ENCODE results near the gene GRHPR.
"Not testable (repeated sequence)": the region's sequence is repeated elsewhere in the genome, so short reads cannot be mapped to it uniquely, and the experiment has no call there.

Gene GRHPR

DNA sequence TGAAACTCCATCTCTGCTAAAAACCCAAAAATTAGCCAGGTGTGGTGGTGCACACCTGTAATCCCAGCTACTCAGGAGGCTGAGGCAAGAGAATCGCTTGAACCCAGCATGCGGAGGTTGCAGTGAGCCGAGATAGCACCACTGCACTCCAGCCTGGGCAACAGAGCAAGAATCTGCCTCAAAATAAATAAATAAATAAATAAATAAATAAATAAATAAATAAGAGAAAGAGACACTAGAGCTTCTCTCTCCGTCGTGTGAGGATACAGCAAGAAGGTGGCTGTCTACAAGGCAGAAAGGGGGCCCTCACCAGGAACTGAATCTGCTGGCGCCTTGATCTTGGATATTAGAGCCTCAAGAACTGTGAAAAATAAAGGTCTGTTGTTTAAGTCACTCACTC is 51.5 kb downstream of the GRHPR start:
- not testable (repeated sequence) for H3K36me3 ChIP-seq (ENCODE audit: control insufficient read depth, insufficient read depth, low read length); H3K4me3 ChIP-seq (ENCODE audit: insufficient read depth, low read depth, low read length, poor library complexity, severe bottlenecking); H3K27ac ChIP-seq (ENCODE audit: insufficient read depth, low read length, poor library complexity, severe bottlenecking); H3K27me3 ChIP-seq (replicated peaks; ENCODE audit: control insufficient read depth, insufficient read depth, low read length, poor library complexity, severe bottlenecking); H3K4me1 ChIP-seq (ENCODE audit: control insufficient read depth, insufficient read depth, low read length, poor library complexity, severe bottlenecking); H3K9me3 ChIP-seq (ENCODE audit: control insufficient read depth, low read length); DNase-seq

GRCh38 chr9:37474438-37474837 is 51.9 kb downstream of the GRHPR start:
- Histone ChIP-seq H3K9me3 (ENCODE audit: control insufficient read depth, low read length) (no peaks in the 10 kb centered on the region), H3K4me1 (ENCODE audit: control insufficient read depth, insufficient read depth, low read length, poor library complexity, severe bottlenecking) (no peaks in the 10 kb centered on the region), H3K4me3 (ENCODE audit: insufficient read depth, low read depth, low read length, poor library complexity, severe bottlenecking) (no peak overlapping the region), H3K27ac (ENCODE audit: insufficient read depth, low read length, poor library complexity, severe bottlenecking) (no peak overlapping the region), H3K36me3 (ENCODE audit: control insufficient read depth, insufficient read depth, low read length) (no peaks in the 10 kb centered on the region), H3K27me3 (replicated peaks; ENCODE audit: control insufficient read depth, insufficient read depth, low read length, poor library complexity, severe bottlenecking) (no peaks in the 10 kb centered on the region)
- no peak for DNase-seq

GRCh38 chr9:37476930-37477329 is 54.4 kb downstream of the GRHPR start:
- Histone ChIP-seq H3K27ac (ENCODE audit: insufficient read depth, low read length, poor library complexity, severe bottlenecking) (no peak overlapping the region), H3K9me3 (ENCODE audit: control insufficient read depth, low read length) (no peaks in the 10 kb centered on the region), H3K4me3 (ENCODE audit: insufficient read depth, low read depth, low read length, poor library complexity, severe bottlenecking) (no peak overlapping the region), H3K27me3 (replicated peaks; ENCODE audit: control insufficient read depth, insufficient read depth, low read length, poor library complexity, severe bottlenecking) (peaks cover 9% of the 10 kb centered on the region), H3K4me1 (ENCODE audit: control insufficient read depth, insufficient read depth, low read length, poor library complexity, severe bottlenecking) (no peaks in the 10 kb centered on the region), H3K36me3 (ENCODE audit: control insufficient read depth, insufficient read depth, low read length) (no peaks in the 10 kb centered on the region)
- no peak for DNase-seq

DNA sequence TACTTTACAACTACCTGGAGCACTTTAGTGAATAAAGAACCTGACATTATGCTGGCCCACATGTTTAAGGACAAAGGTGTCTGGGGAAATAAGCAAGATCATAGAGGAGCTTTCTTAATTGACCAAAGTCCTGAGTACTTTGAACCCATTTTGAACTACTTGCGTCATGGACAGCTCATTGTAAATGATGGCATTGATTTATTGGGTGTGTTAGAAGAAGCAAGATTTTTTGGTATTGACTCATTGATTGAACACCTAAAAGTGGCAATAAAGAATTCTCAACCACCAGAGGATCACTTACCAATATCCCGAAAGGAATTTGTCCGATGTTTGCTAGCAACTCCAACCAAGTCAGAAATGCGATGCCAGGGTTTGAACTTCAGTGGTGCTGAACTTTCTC is 54.9 kb downstream of the GRHPR start:
- H3K9me3 ChIP-seq (ENCODE audit: control insufficient read depth, low read length); H3K27ac ChIP-seq (ENCODE audit: insufficient read depth, low read length, poor library complexity, severe bottlenecking); DNase-seq; H3K4me1 ChIP-seq (ENCODE audit: control insufficient read depth, insufficient read depth, low read length, poor library complexity, severe bottlenecking); H3K4me3 ChIP-seq (ENCODE audit: insufficient read depth, low read depth, low read length, poor library complexity, severe bottlenecking); H3K36me3 ChIP-seq (ENCODE audit: control insufficient read depth, insufficient read depth, low read length); H3K27me3 ChIP-seq (replicated peaks; ENCODE audit: control insufficient read depth, insufficient read depth, low read length, poor library complexity, severe bottlenecking): not testable (repeated sequence)

- not testable (repeated sequence) for H3K4me1 ChIP-seq (ENCODE audit: control insufficient read depth, insufficient read depth, low read length, poor library complexity, severe bottlenecking); H3K36me3 ChIP-seq (ENCODE audit: control insufficient read depth, insufficient read depth, low read length); H3K27me3 ChIP-seq (replicated peaks; ENCODE audit: control insufficient read depth, insufficient read depth, low read length, poor library complexity, severe bottlenecking); DNase-seq; H3K27ac ChIP-seq (ENCODE audit: insufficient read depth, low read length, poor library complexity, severe bottlenecking); H3K9me3 ChIP-seq (ENCODE audit: control insufficient read depth, low read length); H3K4me3 ChIP-seq (ENCODE audit: insufficient read depth, low read depth, low read length, poor library complexity, severe bottlenecking)
These were observed 55.6 kb downstream of the GRHPR start for GRCh38 chr9:37477987-37478619.

GRCh38 chr9:37480759-37481158 is 58.3 kb downstream of the GRHPR start:
- Histone ChIP-seq H3K9me3 (ENCODE audit: control insufficient read depth, low read length) (no peaks in the 10 kb centered on the region), H3K36me3 (ENCODE audit: control insufficient read depth, insufficient read depth, low read length) (no peaks in the 10 kb centered on the region), H3K27me3 (replicated peaks; ENCODE audit: control insufficient read depth, insufficient read depth, low read length, poor library complexity, severe bottlenecking) (peaks cover 9% of the 10 kb centered on the region), H3K4me1 (ENCODE audit: control insufficient read depth, insufficient read depth, low read length, poor library complexity, severe bottlenecking) (no peaks in the 10 kb centered on the region), H3K27ac (ENCODE audit: insufficient read depth, low read length, poor library complexity, severe bottlenecking) (no peak overlapping the region), H3K4me3 (ENCODE audit: insufficient read depth, low read depth, low read length, poor library complexity, severe bottlenecking) (no peak overlapping the region)
- no peak for DNase-seq

- peaks cover 7% of the 10 kb centered on the region for H3K36me3 ChIP-seq (ENCODE audit: control insufficient read depth, insufficient read depth, low read length)
- H3K4me1 ChIP-seq (ENCODE audit: control insufficient read depth, insufficient read depth, low read length, poor library complexity, severe bottlenecking) = peaks cover 19% of the 10 kb centered on the region
- peak within 1 kb of the TSS; percentile 66 for H3K27ac ChIP-seq (ENCODE audit: insufficient read depth, low read length, poor library complexity, severe bottlenecking)
- peaks cover 4% of the 10 kb centered on the region for H3K27me3 ChIP-seq (replicated peaks; ENCODE audit: control insufficient read depth, insufficient read depth, low read length, poor library complexity, severe bottlenecking)
- peak; percentile 92 to 94 (median 93) for DNase-seq
- H3K9me3 ChIP-seq (ENCODE audit: control insufficient read depth, low read length) = no peaks in the 10 kb centered on the region
- peak within 1 kb of the TSS; percentile 78 for H3K4me3 ChIP-seq (ENCODE audit: insufficient read depth, low read depth, low read length, poor library complexity, severe bottlenecking)
These were observed 63.1 kb downstream of the GRHPR start, which contains the start of gene POLR1E for GRCh38 chr9:37485389-37486255. Gene POLR1E (plus strand): TSS chr9:37485948. CDS start chr9:37486048, 100 bp downstream.

GRCh38 chr9:37486256-37486615 is 63.7 kb downstream of the GRHPR start:
- no peaks in the 10 kb centered on the region for H3K27me3 ChIP-seq (replicated peaks; ENCODE audit: control insufficient read depth, insufficient read depth, low read length, poor library complexity, severe bottlenecking)
- no peak for DNase-seq
- peaks cover 19% of the 10 kb centered on the region for H3K4me1 ChIP-seq (ENCODE audit: control insufficient read depth, insufficient read depth, low read length, poor library complexity, severe bottlenecking)
- peaks cover 13% of the 10 kb centered on the region for H3K36me3 ChIP-seq (ENCODE audit: control insufficient read depth, insufficient read depth, low read length)
- peak overlapping the region; percentile 66 for H3K27ac ChIP-seq (ENCODE audit: insufficient read depth, low read length, poor library complexity, severe bottlenecking)
- peak overlapping the region; percentile 78 for H3K4me3 ChIP-seq (ENCODE audit: insufficient read depth, low read depth, low read length, poor library complexity, severe bottlenecking)
- no peaks in the 10 kb centered on the region for H3K9me3 ChIP-seq (ENCODE audit: control insufficient read depth, low read length)

All from effector memory CD4-positive, alpha-beta T cell (primary cell).